Mammary epithelial cell (primary cell): ENCODE data around the gene NUF2.

Experiments used
- EZH2 ChIP-seq: IDR thresholded peaks from 2 replicates; pipeline ENCODE4 v1.6.1; 2012; ENCODE audit warnings: low read length, inconsistent platforms, borderline replicate concordance
- TF ChIP-seq, protein P1 (sequence below), 2 donors: IDR thresholded peaks in 1 of 2; conservative IDR thresholded peaks in 1 of 2; 2 replicates each; pipeline ENCODE4 v1.5.1; 2011 to 2012; ENCODE audit warnings: inconsistent platforms in 2 of 2, low read length in 2 of 2, mild to moderate bottlenecking in 2 of 2, control low read depth in 1 of 2, low read depth in 1 of 2; ENCODE audit not compliant: insufficient read depth in 1 of 2; ENCODE audit errors: extremely low read depth in 1 of 2

DNA sequence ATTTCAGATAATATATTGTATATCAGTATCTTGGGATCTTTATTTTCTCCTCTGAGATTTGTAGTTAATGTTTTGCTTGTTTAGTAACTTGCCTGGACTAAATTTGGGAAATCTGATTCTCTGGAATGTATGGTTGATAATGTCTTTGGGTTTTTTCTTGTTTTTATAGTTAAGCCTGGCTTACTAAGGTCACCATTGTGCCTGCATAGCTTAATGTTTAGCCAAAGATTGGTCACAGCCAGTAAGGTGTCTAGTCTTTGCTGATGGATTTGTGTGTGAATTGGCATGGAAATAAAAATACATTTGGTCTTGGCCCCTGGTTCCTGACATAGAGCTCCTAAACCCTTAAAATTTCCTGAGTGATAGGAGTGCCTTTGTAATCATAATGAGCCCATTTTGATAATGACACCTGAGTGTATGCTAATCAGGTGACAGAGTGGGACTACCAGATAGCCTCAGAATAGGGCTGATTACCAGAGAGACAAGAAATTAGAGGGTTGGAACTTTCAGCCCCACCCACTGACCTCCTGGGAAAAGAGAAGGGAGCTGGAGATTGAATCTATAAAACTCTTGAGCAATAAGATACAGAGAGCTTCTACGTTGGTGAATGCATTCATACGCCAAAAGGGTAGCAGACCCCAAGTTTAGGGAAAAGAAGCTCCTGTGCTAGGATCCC lies 47.9 kb upstream of the NUF2 start:
- TF ChIP-seq, protein P1, sequence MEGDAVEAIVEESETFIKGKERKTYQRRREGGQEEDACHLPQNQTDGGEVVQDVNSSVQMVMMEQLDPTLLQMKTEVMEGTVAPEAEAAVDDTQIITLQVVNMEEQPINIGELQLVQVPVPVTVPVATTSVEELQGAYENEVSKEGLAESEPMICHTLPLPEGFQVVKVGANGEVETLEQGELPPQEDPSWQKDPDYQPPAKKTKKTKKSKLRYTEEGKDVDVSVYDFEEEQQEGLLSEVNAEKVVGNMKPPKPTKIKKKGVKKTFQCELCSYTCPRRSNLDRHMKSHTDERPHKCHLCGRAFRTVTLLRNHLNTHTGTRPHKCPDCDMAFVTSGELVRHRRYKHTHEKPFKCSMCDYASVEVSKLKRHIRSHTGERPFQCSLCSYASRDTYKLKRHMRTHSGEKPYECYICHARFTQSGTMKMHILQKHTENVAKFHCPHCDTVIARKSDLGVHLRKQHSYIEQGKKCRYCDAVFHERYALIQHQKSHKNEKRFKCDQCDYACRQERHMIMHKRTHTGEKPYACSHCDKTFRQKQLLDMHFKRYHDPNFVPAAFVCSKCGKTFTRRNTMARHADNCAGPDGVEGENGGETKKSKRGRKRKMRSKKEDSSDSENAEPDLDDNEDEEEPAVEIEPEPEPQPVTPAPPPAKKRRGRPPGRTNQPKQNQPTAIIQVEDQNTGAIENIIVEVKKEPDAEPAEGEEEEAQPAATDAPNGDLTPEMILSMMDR (conservative IDR thresholded peaks at IDR 0.05 in 1 of 2, IDR thresholded peaks at IDR 0.05 in 1 of 2; ENCODE audit: extremely low read depth in 1 of 2, insufficient read depth in 1 of 2, low read depth in 1 of 2, low read length in 2 of 2), result no peak
- no peak for TF ChIP-seq EZH2
